HepG2 (cell line): ENCODE results near the gene CASP4.

ENCODE experiments used
- CBFB ChIP-seq: sonication (generic); formaldehyde crosslinking; IDR thresholded peaks from 2 replicates; pipeline ENCODE4 v1.4.0; 2020; ENCODE audit warnings: missing genetic modification reagents
- SOX5 ChIP-seq: IDR thresholded peaks from 2 replicates; pipeline ENCODE4 v1.6.1; 2016; ENCODE audit warnings: borderline replicate concordance
- ZFP62 ChIP-seq: sonication (generic); formaldehyde crosslinking; IDR thresholded peaks from 2 replicates; pipeline ENCODE4 v1.4.0; 2020; ENCODE audit warnings: missing genetic modification reagents
- ZNF274 ChIP-seq: sonication (generic); formaldehyde crosslinking; IDR thresholded peaks from 2 replicates; pipeline ENCODE4 v1.5.1; 2020; ENCODE audit warnings: mild to moderate bottlenecking, missing genetic modification reagents
- ZNF7 ChIP-seq: IDR thresholded peaks from 2 replicates; pipeline ENCODE4 v1.6.1; 2016; ENCODE audit warnings: missing biosample characterization, missing genetic modification reagents
- TF ChIP-seq, protein P1 (sequence below): sonication (generic); formaldehyde crosslinking; IDR thresholded peaks from 2 replicates; pipeline ENCODE4 v1.5.0; 2020; ENCODE audit warnings: mild to moderate bottlenecking, missing genetic modification reagents, moderate library complexity

DNA sequence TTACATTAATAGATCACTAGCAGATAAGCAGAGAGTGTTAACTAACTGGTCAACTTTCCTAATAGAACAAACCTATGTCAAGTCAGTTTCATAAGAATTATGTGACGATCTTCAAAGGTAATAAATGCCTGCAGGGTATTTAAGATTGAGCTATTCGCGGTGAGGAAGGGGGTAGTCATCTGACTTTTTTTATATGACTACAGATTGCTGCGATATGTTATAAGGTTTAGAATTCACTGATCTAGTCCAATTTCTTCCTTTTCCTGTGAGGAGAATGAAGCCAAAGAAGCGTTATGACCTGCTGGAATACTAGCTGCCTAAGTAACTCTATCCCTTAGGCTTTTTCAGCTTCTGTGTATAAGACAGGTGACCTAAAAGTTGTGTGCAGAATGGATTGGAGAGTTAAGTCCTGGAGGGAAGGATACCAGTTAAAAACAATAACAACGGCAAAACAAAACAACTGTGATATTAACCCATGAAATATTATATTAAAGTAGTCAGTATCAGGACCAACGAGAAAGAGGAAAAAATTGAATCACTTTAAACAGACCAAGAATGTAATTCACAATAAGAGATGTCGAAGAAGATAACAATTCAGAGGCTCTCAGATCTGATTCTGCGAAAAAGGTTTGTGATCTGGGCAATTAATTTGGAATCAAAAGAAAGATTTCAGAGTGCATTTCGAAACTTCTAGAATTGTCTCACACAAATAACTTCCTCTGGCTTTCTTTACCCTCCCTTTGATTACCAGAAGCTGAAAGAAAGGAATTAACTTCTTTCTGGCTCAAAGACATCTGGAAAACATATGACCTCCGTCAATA is 630 bp downstream of the CASP4 start:
- TF ChIP-seq ZFP62 (CRISPR knock-in tag) (no peak), ZNF7 (CRISPR knock-in tag) (no peak), SOX5 (CRISPR knock-in tag) (no peak), CBFB (CRISPR knock-in tag) (no peak), ZNF274 (CRISPR knock-in tag) (no peak)
- TF ChIP-seq, protein P1, sequence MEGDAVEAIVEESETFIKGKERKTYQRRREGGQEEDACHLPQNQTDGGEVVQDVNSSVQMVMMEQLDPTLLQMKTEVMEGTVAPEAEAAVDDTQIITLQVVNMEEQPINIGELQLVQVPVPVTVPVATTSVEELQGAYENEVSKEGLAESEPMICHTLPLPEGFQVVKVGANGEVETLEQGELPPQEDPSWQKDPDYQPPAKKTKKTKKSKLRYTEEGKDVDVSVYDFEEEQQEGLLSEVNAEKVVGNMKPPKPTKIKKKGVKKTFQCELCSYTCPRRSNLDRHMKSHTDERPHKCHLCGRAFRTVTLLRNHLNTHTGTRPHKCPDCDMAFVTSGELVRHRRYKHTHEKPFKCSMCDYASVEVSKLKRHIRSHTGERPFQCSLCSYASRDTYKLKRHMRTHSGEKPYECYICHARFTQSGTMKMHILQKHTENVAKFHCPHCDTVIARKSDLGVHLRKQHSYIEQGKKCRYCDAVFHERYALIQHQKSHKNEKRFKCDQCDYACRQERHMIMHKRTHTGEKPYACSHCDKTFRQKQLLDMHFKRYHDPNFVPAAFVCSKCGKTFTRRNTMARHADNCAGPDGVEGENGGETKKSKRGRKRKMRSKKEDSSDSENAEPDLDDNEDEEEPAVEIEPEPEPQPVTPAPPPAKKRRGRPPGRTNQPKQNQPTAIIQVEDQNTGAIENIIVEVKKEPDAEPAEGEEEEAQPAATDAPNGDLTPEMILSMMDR (CRISPR knock-in tag) = no peak
